GM19043 (cell line): ENCODE measurements around the gene FREM2.

Experiments
- ATAC-seq: cut with Tn5 transposase; IDR thresholded peaks from one replicate; pipeline ENCODE4 v1.9.1; 2021; ENCODE audit warnings: low read depth; ENCODE audit not compliant: unreplicated experiment

FREM2 gene

DNA sequence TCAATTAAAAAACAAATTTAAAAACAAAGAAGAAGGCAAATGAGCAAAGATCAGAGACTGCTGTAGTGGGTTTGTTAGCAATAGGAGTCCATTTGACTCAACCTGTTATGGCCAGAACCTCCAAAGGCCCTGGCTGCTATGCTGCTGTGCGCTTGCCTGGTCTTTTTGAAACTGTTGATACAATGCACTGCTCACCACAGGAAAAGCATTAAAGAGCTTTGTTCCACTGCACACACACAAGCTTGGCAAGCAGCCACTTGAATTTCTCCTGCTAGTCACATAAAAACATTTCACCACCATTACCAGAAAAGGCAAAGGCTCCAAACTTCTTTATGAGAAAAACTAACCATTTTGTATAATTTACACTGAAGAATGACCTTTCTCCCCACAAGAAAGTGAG lies 132.2 kb downstream of the FREM2 start:
- ATAC-seq: no peak

GRCh38 chr13:38819596-38819995 lies 132.7 kb downstream of the FREM2 start:
- no peak for ATAC-seq

- no peak for ATAC-seq
Observed at GRCh38 chr13:38821770-38822551, 135.1 kb downstream of the FREM2 start.

- no peak for ATAC-seq
Observed at GRCh38 chr13:38824342-38824741, 137.5 kb downstream of the FREM2 start.

GRCh38 chr13:38826182-38826813 lies 139.4 kb downstream of the FREM2 start:
- no peak for ATAC-seq

DNA sequence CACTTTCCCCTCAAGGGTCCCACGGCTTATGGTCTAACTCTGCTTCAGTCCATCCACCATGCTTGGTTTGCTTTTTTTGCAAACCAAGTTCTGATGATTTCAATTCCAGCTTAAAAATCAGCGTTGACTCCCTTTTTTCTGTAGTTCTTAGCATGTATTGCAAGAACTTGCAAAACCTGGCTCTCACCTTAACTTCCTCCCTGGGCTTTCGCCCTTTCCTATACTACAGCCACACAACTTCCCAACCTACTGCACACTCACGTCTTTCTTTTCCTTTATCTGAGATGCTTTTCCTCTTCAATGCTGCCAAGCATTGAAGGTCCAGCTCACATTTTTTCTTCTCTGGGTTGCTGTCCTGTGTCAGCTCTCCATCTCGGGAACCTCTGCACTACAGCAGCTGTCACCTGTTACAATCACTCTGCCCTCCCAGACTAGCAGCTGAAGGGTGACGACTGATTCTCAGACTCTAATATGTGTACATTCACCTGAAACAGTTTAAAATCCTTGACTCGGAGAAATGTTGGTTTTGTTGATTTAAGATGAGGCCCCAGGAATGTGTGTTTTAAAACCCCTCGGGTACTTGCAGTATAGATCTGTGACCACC lies 143.7 kb downstream of the FREM2 start:
- no peak for ATAC-seq

DNA sequence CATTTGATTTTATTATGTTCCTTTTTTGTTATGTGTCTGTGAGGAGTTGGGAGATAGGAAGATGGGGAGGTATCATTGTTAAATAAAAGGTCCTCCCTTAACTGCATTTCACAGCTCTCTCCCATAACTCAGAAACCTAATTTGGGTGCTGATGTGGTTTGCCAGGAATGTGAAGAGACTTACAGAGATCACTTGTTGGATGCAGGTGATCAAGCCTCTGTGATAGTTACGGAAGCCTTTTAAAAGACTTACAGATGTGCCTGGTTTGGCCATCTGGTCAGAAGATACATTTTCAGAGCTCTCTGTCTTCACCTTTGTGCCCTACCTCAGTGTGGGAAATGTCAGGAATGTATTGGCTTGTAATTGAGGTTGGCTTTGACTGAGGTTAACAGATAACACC lies 157.7 kb downstream of the FREM2 start:
- ATAC-seq: no peak

- ATAC-seq: no peak
Observed at GRCh38 chr13:38848360-38848759, 161.5 kb downstream of the FREM2 start.

DNA sequence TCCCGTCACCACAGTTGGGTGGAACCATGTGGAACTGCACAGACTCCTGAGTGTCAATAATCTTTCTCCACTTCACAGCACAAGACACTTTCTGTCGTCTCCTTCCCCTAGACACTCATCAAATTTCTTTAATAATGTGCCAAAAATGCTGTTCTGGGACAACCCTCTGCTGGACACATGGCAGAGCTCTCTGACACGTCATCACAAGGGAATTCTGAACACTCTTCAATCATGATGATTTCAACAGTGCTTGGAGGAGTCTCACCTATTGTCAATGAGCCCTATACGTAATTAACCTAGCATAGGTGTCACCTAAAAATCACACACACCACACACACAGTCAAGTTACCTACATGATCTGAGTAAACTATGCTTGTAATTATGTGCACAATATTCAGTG lies 162.4 kb downstream of the FREM2 start:
- no peak for ATAC-seq

GRCh38 chr13:38850868-38851626 lies 164.2 kb downstream of the FREM2 start:
- ATAC-seq: no peak

DNA sequence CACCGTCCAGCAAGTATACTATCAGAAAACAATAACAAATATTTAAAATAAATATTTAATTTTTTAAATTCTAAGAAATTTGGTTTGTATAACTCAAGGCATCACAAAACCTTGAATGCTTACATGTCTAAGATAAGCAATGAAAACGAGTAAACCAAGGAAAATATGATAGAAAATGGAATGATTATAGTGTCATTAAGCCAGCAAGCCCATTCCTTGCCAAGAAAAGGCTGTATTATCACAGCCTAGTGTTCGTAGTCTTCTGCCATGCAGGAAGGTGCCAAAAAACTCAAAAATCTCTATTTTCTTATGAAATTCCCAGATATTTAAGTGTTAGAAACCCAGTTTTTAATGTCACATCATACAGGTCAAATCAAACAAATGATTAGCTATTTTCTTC lies 167.3 kb downstream of the FREM2 start:
- no peak for ATAC-seq

- no peak for ATAC-seq
Observed at GRCh38 chr13:38856065-38856464, 169.2 kb downstream of the FREM2 start.

DNA sequence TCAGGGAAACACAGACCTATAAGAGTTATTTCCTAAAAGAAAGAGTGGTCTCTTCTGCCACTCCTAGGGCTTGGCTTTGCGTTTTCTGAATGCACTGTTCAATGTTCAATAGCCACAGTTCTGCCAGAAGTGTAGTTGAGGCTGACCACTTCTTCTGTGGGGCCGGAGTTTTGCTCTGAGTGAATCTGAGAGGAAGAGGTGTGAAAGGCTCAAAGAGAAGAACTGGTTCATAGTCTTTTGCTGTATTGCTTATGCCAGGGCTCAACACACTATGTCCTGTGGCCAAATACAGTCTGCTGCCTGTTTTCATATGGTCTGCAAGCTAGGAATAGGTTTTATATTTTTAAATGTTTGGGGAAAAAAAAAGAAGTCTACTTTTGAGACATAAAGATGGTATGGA lies 175.6 kb downstream of the FREM2 start:
- no peak for ATAC-seq

DNA sequence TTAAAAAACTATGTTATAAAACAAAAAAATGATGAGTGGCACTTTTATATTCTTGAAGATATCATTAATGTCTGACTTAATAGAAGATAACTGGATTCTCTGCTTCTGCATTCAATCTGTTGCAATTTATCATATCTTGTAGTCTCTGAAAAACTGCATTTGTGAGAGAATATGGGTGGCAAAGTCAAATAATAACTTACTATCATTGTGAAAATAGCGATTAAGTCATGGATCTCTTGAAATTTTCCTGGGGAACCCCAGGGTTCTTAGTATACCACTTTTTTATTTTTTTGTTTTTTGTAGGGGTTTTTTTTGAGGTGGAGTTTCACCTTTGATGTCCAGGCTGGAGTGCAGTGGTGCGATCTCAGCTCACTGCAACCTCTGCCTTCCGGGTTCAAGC lies 176.7 kb downstream of the FREM2 start:
- ATAC-seq: no peak

DNA sequence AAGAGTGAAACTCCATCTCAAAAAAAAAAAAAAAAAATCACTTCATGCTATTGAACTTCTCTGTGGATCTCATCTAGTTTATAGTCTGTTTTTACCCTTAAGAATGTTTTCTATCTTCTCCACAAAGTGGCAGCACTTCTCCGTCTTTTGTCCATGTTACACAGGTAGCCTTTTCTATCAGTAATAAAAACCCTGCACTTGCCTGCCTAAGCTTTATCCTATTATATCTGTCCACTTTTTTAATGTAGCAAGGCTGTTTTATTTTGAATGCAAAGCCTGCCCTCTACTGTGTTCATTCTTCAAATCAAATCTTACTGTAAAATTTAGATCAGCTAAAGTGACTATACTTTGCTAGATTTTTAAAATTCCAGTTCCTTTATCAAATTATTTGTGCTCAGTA lies 179.8 kb downstream of the FREM2 start:
- no peak for ATAC-seq

DNA sequence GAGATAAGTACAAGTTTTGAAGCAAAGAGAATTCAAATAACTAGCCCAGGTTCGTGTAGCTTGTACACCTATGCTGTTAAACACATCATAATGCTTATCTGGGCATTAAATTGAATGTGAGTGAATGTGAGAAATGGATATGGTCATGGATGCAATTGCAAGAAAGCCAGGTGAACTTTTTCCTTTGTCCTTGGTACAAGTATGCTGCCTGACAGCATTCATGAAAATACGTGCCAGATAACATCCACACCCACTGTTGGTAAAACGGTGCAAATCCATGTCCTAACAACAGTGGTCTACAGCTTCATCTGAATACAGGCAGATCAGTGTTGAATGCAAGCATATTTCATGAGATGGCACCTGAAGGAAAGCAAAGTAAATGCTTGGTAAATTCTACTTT lies 181.5 kb downstream of the FREM2 start:
- ATAC-seq: no peak

GRCh38 chr13:38868870-38869269 lies 182.0 kb downstream of the FREM2 start:
- ATAC-seq: no peak

DNA sequence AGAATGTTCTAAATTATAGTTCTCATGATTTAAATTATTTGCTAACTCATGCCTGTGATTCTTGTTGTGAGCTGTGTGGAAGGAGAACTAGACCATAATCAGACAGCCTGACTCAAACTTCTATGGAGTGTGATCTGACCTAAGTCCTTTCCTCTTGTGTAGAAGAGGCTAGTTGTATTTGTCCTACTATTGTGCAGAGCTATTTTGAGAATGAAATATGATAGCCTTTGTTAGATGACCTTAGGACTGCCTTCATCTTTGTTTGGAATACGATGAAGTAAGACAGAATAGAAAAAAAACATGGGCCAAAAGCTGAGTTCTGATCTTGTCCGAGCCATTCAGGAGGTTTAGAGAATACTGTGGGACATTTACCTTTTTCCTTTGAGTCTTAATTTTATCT lies 184.4 kb downstream of the FREM2 start:
- no peak for ATAC-seq

- peak; percentile 61 for ATAC-seq
Observed at GRCh38 chr13:38872693-38873092, 185.8 kb downstream of the FREM2 start.

GRCh38 chr13:38875186-38875875 lies 188.5 kb downstream of the FREM2 start:
- ATAC-seq: no peak

DNA sequence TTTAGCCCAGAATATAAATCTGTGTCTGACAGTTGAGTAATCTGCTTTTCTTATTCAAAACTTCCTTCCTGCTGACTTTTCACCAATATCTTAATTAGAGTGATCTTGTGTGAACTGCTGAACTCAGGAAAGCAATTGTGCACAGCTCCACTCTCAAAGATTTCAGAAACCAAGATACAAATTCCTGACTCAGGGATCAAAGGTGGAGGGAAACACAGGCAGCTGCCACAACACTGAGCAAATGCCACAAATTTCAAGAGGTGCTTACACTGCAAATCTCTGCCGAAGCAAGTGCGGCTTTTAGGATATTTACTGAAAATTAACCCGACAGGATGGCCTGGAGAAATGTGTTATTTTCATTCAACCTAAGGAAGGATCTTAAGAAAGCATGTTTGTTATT lies 192.4 kb downstream of the FREM2 start:
- no peak for ATAC-seq
